ENCODE results near the gene CST7. TPM values are rescaled to one million over a fixed set of nuclear protein-coding genes. Genes with fewer than 3 reads are reported as not detected.

Gene CST7
- total and polyA plus RNA-seq, 3 donors from 2014 or later: 0.56 to 4.1 TPM; not detected in 1

DNA sequence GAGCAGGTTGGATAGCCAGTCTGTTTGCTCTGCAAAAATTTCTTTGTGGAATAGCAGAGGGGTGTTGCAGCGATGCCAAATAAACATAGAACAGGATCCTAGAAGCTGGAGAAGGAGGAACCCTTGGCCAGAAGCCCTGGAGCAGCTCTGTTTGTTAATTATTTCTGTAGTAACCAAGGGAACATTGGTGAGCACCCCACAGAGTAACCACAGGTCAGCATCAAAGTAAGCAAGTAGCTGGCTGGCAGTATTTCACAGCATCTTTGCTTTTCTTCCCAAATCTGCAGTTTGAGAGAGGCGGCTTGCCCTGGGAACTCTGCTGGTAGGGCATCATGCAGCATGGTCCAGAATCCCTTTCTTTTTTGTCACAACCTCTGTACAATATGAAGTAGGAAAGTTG, 56.2 kb downstream of the CST7 start:
- Histone ChIP-seq H3K4me3 (no peak overlapping the region), H3K27me3 (no peaks in the 10 kb centered on the region), H3K9me3 (no peaks in the 10 kb centered on the region), H3K36me3 (ENCODE audit: low read depth, missing control alignments) (no peaks in the 10 kb centered on the region), H3K27ac (no peak overlapping the region), H3K4me1 (no peaks in the 10 kb centered on the region)
- intact Hi-C loops (cut with DNase I; ENCODE audit: low total_unique reads): no loop called here
- 58 to 79% methylated on average over 2 of the region's 2 CpGs for WGBS, 2 donors
- no peak for DNase-seq
- TF ChIP-seq, protein P1, sequence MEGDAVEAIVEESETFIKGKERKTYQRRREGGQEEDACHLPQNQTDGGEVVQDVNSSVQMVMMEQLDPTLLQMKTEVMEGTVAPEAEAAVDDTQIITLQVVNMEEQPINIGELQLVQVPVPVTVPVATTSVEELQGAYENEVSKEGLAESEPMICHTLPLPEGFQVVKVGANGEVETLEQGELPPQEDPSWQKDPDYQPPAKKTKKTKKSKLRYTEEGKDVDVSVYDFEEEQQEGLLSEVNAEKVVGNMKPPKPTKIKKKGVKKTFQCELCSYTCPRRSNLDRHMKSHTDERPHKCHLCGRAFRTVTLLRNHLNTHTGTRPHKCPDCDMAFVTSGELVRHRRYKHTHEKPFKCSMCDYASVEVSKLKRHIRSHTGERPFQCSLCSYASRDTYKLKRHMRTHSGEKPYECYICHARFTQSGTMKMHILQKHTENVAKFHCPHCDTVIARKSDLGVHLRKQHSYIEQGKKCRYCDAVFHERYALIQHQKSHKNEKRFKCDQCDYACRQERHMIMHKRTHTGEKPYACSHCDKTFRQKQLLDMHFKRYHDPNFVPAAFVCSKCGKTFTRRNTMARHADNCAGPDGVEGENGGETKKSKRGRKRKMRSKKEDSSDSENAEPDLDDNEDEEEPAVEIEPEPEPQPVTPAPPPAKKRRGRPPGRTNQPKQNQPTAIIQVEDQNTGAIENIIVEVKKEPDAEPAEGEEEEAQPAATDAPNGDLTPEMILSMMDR (IDR thresholded peaks at IDR 0.05): no peak
- TF ChIP-seq POLR2A (IDR thresholded peaks at IDR 0.05): no peak

DNA sequence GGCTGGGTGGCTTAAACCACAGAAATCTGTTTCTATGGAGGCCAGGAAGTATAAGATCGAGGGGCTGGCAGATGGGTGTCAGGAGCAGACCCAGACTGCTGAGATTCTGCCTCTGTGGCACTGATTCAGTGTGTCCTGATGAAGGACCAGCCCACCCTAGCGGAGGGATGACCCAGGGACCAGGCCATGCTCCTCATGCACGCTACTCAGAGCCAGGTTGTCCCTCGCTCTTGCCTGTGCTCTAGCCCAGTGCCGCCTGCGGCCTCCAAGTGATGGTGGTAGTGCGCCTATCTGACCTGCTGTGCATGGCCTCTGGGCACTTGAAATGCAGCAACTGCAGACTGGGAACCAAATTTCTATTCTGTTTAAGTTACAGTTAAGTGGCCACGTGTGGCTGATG, 56.6 kb downstream of the CST7 start:
- no peak overlapping the region for H3K4me3 ChIP-seq
- no peak for DNase-seq
- WGBS, 2 donors: 88 to 94% methylated on average over 8 of the region's 8 CpGs
- H3K27ac ChIP-seq: no peak overlapping the region
- no peaks in the 10 kb centered on the region for H3K36me3 ChIP-seq (ENCODE audit: low read depth, missing control alignments)
- no peaks in the 10 kb centered on the region for H3K4me1 ChIP-seq
- H3K9me3 ChIP-seq: no peaks in the 10 kb centered on the region
- no peaks in the 10 kb centered on the region for H3K27me3 ChIP-seq
- intact Hi-C loops (cut with DNase I; ENCODE audit: low total_unique reads): no loop called here
- TF ChIP-seq, protein P1 (IDR thresholded peaks at IDR 0.05): no peak
- no peak for TF ChIP-seq POLR2A (IDR thresholded peaks at IDR 0.05)

DNA sequence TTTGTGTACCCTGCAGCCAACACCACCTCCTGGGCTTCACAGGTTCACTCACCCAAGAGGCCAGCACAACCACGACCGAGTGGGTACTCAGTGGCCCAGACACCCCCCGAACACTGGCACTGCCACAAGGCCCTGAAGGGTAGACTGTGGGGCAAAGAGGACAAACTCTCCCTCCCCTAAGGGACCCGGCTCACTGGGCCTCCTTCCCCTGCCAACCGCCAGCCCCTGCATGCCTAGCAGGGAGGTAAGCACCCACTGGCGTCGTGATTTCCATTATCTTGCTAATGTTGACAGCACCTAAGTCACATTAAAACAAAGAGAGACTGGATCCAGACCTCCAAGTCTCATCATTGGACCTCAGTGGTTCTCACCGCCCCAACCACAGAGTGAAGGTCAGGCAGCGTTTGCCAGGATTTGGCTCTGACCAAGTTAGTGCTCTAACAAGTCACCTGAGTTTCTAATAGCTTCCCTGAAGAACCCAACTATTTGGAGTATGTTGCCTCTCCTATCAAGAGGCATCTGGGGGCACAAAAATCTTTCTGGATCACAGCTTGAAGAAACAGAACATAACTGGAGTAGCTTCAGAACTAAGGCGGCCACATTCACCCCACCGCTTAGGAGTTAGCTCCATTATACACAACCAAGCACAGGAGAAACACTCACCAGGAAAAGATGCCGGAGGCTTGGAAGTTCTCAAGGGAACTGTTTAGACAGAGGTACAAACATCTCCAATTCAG, 57.5 kb downstream of the CST7 start:
- TF ChIP-seq, protein P1 (IDR thresholded peaks at IDR 0.05): no peak
- no peak for TF ChIP-seq POLR2A (IDR thresholded peaks at IDR 0.05)
- intact Hi-C loops (cut with DNase I; ENCODE audit: low total_unique reads): no loop called here

DNA sequence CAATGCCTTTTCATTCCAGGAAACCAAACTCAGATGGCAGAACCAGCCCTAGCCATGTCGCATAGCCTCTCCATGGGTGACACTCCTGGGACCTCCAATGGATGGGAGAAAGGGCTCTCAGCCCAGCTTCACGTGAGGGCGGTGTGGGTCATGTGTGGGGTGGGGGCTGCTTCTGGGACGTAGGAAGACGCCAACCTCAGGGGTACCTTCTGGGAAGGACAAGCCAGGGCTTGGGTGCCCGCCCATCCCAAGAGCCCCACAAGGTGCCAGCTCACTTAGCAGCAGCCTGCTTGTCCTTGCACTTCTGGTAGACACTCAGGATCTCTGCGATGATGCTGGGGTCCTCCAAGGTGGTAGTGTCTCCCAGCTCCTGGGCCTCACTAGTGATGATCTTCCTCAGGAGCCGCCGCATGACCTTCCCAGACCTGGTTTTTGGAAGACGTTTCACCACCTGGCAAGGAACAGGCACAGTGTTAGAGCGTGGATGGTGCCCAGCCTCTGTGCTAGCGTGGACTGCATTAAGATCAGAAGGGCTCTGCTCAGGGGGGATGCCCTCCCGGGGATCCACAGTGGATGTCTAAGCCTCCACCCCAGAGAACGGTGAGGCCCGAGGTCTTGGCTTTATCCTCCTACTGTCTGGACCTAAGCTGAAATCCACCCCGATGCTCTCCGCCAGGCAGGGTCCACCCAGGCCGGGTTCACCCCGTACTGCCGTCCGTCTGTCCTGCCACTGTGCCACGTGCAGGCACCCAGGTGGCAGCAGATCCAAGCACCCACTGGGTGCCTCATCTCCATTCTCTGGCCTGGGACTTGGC, 58.6 kb downstream of the CST7 start:
- intact Hi-C loops (cut with DNase I; ENCODE audit: low total_unique reads): no loop called here
- WGBS, 2 donors: 87 to 93% methylated on average over 14 to 22 of the region's 22 CpGs
- Histone ChIP-seq H3K36me3 (ENCODE audit: low read depth, missing control alignments) (no peaks in the 10 kb centered on the region), H3K4me1 (no peaks in the 10 kb centered on the region), H3K27ac (no peak overlapping the region), H3K9me3 (no peaks in the 10 kb centered on the region), H3K27me3 (no peaks in the 10 kb centered on the region), H3K4me3 (no peak overlapping the region)
- no peak for DNase-seq
- no peak for TF ChIP-seq POLR2A (IDR thresholded peaks at IDR 0.05)
- TF ChIP-seq, protein P1 (IDR thresholded peaks at IDR 0.05): no peak

More for the DNA sequence above, 57.5 kb downstream of the CST7 start:
- Histone ChIP-seq H3K4me3 (no peak overlapping the region), H3K4me1 (no peaks in the 10 kb centered on the region), H3K9me3 (no peaks in the 10 kb centered on the region), H3K27me3 (no peaks in the 10 kb centered on the region), H3K27ac (no peak overlapping the region), H3K36me3 (ENCODE audit: low read depth, missing control alignments) (no peaks in the 10 kb centered on the region)
- no peak for DNase-seq
- WGBS, 2 donors: 84 to 85% methylated on average over 12 of the region's 12 CpGs

Measured in testis (tissue), 3 donors.